Measurements from ENCODE around the gene NDUFV1.

Gene NDUFV1

DNA sequence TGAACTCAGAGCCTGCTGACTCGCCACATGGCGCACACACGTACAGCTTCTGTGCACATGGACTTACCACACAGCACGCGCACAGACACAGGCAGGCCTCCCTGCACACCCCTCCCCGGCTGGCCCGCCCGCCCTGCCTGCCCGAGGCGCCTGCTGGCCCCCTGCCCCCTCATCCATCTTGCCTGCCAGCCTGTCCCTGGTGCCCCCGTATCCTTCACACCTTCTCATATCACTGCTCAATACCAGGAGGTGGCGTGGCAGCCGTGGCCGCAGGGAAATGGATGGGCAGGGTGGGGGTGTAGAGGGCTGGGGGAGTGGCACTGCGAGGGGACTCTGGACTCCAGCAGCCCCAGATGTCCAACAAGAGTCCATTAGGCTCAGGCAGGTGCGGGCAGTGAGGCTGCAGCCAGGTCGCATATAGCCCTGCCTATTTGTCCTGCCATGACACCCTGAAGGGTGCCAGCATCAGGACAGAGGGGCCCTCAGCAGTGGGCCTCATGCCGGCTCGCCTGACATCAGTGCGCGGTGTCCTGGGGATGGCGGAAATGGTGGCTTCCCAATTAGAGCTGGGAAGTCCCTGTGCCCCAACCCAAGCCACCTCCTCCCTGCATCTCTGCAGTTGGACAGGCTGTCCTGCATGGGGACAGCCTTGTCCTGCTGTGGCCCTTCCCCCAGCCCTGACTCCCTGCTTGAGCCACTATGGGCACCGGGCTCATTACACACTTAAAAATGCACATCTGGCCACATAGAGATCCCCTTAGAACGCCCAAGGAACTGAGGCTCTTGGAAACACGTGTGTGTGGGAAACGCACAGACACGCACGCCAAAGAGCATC is 34.8 kb downstream of the NDUFV1 start:
- no peak for DNase-seq

DNA sequence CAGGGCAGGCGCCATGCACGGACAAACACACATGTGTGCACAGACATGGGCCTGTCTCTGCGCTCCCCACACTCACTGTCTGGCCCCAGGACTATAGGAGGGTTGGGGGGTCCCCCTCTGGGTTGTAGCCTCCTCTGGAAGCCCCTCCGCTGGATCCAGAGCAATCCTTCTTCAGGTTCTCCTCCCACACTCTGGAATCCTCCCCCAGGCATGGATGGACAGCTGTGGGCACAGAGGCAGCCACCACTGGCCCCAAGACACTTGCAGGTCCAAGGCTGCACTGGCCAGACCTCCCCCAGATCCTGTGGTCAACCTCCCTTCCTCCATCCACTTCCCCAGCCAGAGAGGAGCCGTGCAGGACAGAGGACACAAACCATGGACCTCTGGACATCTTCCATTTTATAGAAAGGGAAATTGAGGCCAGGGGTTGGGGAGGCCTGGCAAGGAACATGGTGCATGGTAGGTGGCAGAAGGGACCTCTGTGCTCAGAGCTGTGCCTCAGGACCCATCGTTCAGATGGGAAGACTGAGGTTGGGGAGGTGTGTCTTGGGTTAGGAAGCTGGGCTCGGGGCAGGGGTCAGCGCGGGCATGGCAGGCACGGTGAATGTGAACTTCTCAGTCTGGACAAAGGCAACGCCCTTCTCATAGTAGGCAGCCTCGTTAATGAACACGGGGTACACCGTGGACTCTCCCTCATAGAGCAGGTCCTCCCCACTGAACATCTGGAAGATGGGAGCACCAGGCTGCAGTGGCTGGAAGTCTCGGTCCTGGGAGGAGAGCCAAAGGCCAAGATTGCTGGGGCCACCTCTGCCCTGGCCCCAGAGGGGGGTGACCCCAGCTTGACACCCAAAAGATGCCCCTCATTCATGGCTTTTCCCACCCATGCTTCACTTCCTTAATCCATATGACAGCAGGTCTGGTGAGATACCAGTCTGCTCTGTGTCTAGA is 35.7 kb downstream of the NDUFV1 start:
- no peak for DNase-seq

DNA sequence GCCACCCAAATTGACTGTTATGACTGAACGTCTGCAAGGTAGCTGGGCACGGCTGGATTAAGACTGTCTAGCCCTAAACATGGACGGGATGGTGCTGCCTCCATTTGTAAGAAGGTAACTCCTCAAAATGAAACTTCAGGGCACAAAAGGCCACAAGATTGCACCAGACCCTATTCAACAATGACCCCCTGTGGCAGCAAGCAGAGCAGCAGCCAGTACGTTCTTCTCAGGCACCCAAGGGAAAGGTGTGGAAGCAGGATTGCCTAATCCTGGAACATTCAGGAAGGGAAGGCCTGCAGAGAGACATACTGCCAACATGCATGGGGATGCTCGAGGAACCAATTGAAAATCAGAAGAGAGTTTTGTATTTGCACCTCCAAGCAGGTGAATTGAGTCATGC is 37.3 kb downstream of the NDUFV1 start:
- no peak for DNase-seq

DNA sequence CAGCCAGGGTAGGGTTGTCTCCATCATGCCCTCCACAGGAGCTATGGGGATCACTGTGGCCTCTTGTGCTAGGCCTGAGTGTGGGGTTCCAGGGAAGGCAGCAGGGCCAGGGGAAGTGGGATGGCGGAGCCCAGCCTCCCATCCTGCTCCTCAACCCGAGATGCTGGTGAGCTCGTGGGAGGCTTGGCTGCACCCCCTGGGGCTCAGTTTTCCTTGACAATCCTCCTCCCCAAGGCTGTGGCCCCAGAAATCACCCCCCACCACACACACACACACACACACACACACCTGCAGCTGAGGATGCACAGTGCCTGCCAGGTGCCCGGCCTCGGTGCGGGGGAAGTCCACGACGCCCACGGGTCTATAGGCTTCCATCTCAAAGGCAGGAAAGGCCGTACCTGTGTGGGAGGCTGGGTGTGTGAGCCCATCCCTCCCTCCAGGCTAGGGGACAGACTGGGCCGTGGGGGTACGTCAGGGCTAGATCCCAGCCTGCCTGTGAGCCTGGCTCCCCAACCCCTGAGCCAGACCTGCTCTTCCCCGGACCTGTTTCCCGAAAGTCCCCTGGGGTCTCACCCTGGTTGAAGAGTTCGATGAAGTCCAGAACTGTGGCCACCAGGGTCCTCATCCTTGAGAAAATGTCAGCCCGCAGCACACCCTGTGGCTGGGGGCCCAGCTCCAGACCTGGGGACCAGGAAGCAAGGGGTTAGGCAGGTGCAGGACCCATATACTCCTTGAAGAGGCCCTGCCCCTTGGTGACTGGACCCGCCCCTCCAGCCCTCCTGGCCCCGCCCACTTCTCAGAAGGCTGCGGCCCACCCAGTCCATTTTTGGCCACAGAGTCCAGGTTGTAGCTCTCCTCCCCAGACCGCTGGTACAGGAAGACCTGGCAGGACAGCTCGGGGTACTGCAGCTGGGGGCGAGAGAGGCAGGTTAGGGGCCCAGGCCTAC is 38.0 kb downstream of the NDUFV1 start:
- no peak for DNase-seq

DNA sequence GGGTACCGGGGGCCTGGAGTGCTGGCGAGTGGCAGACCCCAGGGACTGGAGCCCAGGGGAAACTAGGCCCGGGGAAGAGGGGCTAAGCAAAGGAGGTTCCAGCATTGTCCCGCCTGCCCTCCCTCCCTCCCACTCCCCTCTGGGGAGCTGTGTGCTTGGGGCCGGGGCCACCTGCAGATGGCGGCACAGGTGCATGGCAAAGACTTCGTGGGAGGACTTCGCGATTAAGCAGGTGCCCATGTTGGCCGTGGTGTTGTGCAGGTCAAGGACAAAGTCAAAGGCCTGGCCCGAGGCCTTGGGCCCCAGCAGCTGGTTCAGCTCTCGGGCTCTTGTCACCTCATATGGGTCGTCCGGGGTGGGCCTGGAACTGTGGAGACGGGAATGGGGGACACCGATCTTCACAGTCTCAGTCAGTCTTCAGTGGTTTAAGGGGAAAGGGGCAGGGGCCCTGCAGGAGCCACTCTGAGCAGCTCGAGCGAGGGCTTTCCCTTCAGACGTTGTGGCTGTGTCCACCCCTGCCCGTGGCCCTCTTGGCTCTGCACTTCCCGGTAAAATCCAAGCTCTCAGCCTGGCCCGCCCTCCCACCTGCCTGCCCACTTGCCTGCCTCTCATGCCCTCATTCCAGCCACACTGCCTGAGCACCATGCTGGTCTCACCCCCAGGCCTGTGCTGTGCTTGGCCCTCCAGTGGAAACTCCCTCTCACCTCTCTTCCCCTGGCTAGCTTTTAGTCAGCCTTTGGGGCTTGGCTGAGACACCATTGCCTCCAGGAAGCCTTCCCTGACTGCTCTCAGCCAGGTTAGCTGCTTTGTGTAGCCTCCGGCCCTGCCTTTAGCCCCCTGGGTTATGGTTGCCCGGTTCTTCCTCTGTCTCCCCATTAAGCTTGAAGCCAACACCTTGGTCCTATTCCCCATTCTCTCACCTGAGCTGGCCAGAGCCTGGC is 39.1 kb downstream of the NDUFV1 start:
- DNase-seq = no peak

DNA sequence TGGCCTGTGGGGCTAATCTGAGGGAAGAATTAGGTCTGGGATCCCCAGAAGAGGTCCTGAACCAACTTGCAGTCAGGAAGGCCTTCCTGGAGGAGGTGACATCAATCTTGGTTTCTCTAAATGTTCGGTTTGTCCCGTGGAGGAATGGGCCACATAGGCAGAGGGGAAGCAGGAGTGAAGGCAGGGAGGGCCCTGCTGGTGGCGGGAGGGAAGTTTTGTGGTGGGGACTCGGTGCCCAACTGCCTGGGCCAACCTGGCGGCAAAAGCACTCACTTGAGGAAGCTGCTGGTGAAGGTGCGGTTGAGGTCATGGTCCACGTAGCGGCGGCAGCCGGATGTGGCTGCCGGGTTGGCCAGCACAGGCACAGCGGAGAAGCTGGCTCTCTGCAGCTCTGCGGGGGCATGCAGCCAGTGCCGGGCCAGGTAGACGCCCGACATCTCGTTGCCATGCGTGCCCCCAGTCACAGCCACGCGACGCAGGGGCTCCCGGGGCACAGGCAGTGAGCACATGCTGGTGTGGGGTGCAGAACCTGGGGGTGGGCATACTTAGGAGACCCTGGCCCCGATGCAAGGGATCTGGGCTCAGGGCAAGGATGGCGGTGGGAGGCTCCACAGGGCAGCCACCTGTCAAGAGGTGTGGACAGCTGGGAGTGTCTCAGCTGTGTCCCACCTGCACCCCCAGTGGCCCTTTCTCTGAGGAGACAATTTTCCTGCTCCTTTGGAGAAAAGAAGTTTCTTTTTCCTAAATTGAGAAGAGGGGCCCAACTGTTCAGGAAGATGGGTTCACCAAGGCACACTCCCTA is 40.0 kb downstream of the NDUFV1 start:
- DNase-seq = no peak

DNA sequence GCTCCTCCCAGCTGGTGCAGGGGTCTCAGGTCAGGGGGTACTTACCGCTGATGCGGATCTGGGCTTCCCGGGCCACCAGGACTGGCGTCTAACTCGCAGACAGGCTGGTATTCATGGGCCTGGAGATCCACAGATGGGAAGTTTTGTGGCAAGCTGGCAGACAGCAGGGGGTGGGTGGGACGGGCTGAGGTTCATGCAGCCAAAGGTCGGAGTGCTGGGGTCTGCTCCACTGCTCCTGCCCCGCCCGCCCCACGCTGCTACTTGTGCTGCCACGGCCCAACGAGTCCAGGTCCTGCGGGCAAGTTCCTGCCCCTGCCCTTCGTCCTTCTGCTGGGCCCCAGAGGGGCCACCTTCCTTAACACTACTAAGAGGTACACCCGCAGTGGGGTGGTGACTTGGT is 40.7 kb downstream of the NDUFV1 start:
- DNase-seq = no peak

DNA sequence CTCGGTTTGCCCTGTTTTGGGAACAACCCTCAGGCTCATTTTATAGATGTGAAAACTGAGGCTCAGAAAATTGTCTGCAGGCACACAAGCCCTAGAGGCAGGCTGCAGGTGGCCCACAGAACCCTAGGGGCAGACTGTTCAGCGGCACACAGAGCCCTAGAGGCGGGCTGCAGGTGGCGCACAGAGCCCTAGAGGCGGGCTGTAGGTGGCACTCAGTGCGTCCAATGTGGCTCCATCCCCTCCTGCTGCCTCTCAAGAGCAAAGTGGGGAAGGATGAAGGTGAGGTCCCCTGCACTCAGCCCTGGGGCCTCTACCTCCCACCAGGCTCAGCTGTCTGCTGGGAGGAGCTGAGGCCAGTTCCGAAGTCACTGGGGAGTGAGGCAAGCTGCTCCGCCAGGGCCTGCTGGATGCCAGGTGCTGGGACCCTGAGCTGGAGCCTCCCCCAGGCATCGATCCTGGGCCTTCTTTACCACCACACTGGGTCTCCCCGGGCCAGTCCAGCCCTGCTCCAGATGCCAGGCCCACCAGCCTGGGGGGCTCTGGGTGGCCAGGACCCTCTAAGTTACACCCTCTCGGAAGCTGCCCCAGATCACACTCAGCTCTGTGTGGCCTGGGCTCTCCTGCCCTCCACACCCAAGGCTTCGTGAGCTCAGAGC is 41.5 kb downstream of the NDUFV1 start:
- DNase-seq = peak; percentile 33

DNA sequence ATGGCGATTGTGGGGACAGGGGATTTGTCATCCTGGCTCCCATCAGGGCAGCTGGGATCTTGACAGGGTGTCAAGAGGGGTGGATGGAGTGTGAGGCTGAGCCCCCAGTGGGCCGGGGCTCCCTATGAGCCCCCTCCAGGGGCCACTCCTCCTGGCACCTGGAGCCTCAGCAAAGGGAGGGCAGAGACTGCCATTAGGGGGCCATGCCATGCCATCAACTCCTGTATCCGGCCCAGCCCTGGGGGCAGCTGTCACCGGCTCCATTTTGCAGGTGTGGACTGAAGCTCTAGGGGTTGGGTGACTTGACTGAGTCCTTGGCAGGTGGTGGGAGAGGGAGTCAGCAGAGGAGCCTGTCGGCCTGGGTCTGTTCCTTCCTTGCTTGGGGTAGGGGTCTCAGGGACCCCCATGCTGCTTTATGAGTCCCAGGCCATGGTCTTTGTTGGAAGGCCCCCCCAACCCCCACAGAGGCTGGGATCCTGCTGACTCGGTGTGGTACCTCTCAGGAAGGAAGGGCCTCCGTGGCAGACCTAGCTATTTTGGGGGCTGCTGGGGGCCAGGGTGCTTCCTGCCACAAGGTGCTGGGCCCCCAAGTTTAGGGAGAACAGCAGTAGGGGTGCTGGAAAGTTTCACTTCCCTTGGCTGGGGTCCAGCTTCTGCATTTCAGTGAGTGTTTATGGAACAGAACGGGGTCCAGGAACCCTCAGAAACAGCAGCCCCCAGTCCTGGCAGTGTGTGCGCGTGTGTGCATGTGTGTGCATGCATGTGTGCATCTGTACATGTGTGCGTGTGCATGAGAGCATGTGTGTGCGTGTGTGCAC is 42.3 kb downstream of the NDUFV1 start:
- DNase-seq = no peak

DNA sequence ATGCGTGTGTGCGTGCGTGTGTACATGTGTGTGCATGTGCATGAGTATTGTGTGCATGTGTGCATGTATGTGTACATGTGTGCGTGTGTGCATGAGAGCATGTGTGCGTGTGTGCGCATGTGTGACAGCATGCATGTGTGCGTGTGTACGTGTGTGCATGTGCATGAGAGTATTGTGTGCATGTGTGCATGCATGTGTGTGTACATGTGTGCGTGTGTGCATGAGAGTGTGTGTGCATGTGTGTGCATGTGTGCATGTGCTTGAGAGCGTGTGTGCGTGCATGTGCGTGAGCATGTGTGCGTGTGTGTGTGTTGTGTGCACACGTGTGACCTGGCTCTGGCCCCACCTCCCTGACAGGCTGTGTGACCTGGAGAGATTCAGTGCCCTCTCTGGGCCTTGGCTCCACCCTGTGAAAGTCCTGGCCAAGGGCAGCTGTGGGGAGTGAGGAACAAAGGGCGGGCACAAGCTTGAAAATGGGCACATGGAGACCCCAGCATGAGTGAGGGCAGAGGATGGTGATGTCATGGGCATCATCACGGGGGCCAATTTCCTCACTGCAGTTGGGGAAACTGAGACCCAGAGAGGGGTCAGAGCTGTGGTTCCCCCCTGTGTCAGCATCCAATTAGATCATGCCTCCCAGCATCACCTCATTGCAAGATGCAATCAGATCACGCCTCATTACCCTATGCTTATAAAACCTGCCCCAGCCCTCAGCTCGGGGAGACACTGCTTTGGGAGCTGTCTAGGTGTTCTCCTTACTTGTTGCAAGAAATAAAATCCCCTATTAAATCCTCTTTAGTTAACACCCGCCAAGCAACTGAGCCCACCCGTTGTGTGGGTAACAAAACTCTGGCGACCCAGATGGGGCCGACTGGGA is 43.1 kb downstream of the NDUFV1 start:
- no peak for DNase-seq

DNA sequence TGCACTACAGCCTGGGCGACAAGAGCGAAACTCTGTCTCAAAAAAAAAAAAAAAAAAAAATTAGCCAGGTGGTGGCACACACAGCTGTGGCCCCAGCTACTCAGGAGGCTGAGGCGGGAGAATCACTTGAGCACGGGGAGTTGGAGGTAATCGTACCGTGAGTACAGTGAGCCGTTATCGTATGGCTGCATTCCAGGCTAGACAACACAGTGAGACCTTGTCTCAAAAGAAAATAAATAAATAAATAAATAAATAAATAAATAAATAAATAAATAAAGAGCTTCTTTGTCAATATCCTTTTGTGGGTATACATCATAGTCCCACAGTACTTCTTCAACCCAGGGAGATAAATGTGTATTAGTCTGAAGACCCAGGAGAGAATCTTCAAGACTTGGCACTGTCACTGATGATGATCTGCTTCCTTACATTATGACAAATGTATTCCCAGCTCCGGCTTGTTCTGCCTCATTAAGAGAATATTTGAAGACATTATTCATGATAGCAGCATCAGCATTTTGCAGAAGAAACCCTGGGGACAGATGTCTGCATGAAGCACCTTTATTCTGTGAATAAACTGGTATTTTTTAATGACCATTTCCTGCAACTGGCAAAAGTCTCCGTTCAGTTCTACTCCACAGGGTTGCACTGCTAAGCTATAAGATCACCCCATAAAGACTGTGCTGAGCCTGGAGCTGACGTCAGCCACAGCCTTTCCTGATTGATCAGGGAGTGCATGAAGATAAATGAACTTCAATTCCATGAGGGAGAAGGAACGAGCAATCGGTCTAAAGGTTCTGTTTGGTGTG is 45.4 kb downstream of the NDUFV1 start:
- no peak for DNase-seq

DNA sequence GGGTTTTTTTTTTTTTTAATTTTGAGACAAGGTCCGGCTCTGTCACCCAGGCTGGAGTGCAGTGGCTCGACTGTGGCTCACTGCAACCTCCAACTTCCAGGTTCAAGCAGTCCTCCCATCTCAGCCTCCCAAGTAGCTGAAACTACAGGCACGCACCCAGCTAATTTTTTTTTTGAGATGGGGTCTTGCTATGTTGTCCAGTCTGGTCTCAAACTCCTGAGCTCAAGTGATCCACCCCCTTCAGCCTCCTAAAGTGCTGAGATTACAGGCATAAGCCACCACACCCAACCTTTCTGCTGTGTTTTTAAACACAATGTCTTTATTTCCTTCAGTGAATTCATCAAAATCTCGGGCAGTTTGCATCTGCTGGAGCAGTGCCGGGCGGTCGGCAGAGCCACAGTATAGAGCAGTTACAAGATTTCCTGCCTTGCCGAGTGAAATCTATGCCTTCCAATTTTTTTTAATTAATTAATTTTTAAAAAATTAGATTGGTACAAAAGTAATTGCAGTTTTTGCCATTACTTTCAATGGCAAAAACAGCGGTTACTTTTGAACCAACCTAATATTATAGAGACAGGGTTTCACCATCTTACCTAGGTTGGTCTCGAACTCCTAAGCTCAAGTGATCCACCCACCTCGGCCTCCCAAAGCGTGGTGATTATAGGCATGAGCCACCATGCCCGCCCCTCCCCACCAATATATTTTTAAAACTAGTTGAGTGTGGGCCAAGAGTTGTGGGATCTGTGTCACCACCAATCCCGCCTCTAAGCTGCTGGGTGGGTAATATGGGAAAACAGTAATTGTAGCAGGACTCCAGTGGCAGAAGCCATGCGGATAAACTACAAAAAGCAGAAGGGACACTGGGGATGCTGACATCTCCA is 46.5 kb downstream of the NDUFV1 start:
- no peak for DNase-seq

DNA sequence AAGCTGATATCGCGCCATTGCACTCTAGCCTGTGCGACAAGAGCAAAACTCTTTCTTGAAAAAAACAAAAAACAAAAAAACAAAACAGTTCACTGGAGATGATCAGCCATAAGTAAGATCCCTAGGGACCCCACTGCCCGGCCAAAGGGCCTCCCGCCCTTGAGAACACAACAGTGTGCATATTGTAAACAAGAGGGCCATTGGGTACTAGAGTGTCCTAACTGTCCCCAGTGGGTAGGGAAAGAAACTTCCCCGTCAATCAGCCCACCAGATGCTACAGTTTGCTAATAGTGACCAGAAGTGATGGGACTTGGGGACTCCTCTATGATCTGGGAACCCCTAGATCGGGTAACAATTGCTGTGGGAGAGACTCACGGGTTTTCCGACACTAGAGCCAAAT is 47.5 kb downstream of the NDUFV1 start:
- no peak for DNase-seq

DNA sequence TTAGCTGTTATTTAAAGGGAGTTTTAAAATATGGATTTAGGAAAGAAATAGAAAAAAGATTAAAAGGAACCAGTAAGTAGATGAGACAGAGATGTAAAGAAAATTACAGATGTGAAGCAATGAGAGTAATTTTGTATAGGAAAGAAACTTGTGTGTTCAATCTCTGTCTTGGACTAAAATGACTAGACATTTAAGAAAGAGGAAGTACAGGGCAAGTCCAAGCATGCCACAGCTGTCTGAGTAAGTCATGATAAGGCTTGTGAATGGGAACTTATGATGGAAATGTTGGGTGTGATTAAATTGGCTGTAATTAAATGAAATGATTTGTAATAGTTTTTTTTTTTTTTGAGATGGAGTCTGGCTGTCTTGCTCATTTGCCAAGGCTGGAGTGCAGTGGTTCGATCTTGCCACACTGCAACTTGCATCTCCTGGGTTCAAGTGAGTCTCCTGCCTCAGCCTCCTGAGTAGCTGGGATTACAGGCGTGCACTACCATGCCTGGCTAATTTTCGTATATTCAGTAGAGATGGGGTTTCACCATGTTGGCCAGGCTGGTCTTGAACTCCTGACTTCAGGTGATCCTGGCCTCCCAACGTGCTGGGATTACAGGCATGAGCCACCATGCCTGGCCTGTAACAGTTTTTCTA is 49.7 kb downstream of the NDUFV1 start:
- DNase-seq = no peak

DNA sequence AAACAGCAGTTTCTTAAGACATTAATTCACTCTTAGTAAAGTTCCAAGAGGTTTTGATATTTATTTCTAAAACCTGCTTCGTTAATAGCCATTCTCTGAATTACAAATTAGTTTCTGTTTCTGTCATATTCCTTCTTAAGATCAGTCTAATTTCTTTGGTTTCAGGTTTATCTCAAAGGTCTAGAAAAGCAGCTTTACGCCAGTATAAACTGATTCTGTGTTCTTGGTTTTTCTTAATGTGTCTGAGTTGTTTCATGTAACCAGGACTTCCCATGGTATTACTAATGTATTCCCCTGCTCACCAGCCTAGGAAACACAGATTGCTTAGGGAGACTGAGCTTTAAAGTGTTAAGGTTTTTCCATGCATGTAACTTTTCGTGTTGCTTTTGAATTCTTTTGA is 50.6 kb downstream of the NDUFV1 start:
- no peak for DNase-seq
